Right ventricle myocardium superior (tissue), 1 donor: Measurements from ENCODE around the gene TMEM253. TPM values are rescaled to one million over a fixed set of nuclear protein-coding genes. Genes with fewer than 3 reads are reported as not detected.
A peak's percentile ranks its signal among the peaks of the same experiment; 100 is the strongest.

Experiments
- ATAC-seq: fragments of 200-7000 bp; cut with Tn5 transposase; one replicate; pipeline ENCODE4 v1.9.1; 2020; ENCODE audit warnings: mild to moderate bottlenecking; ENCODE audit not compliant: poor library complexity
- DNase-seq: peaks from one replicate; pipeline ENCODE4 v3.0.0-alpha.2; 2020
- intact Hi-C: fragments of 100-400 bp; cut with DNase I; formaldehyde crosslinking; loops from one replicate; pipeline ENCODE4 v1.11.2; 2022
- long read RNA-seq: library from polyadenylated mRNA; unstranded; transcript quantifications from one replicate; pipeline ENCODE4 v2.0.0, GENCODE V29; 2021
- total RNA-seq: library from RNA; stranded (reverse); fragmentation: NEBNext Ultra II Directional; extraction: Animal tissue kit (Norgen Biotek cat#: 25700); gene quantifications from one replicate; pipeline ENCODE4 v1.2.1, GENCODE V29; 2021
- donor health status: DM: no; HTN: yes; CAD: no; lungs with severe emphysema.

Gene TMEM253
- 0.43 TPM for total RNA-seq
- long read RNA-seq, partial matches to known transcripts: 0 of 1 reads
- long read RNA-seq, other reads (novel, unspliced or antisense): 1 of 1 reads

GRCh38 chr14:21100931-21101330 is at the start of gene TMEM253:
Gene TMEM253 (plus strand): TSS chr14:21101066. CDS start chr14:21101344, 278 bp downstream.
- DNase-seq (no peak), ATAC-seq (no peak)
- intact Hi-C loops: loop anchor here (5.0 kb wide), 1 partner anchor 84 kb away; no protein-coding TSS in a partner anchor

GRCh38 chr14:21053184-21054122 is 47.4 kb upstream of the TMEM253 start:
- intact Hi-C loops: no loop called here
- no peak for DNase-seq
- ATAC-seq: no peak

- no peak for ATAC-seq
- DNase-seq: no peak
- intact Hi-C loops: no loop called here
Measured at GRCh38 chr14:21054123-21054767, 46.6 kb upstream of the TMEM253 start.

GRCh38 chr14:21054768-21055145 is 46.1 kb upstream of the TMEM253 start:
- no peak for DNase-seq
- intact Hi-C loops: no loop called here
- no peak for ATAC-seq

- intact Hi-C loops: no loop called here
- ATAC-seq (peak; percentile 46), DNase-seq (no peak)
Measured at GRCh38 chr14:21055432-21056117, 45.3 kb upstream of the TMEM253 start.

- DNase-seq: no peak
- intact Hi-C loops: no loop called here
- no peak for ATAC-seq
Measured at GRCh38 chr14:21056520-21057163, 44.2 kb upstream of the TMEM253 start.

- ATAC-seq: peak; percentile 30
- no peak for DNase-seq
- intact Hi-C loops: no loop called here
Measured at GRCh38 chr14:21057803-21058675, 42.8 kb upstream of the TMEM253 start, which contains the start of gene RNASE8. Gene RNASE8 (plus strand): TSS chr14:21057822. CDS start chr14:21057893, 71 bp downstream.

GRCh38 chr14:21058903-21059302 is 42.0 kb upstream of the TMEM253 start:
- intact Hi-C loops: no loop called here
- DNase-seq (no peak), ATAC-seq (no peak)

GRCh38 chr14:21059842-21060613 is 40.8 kb upstream of the TMEM253 start:
- DNase-seq: no peak
- intact Hi-C loops: no loop called here
- ATAC-seq: no peak

GRCh38 chr14:21060614-21061346 is 40.1 kb upstream of the TMEM253 start:
- no peak for ATAC-seq
- intact Hi-C loops: no loop called here

GRCh38 chr14:21061347-21061668 is 39.6 kb upstream of the TMEM253 start:
- intact Hi-C loops: no loop called here
- no peak for DNase-seq
- no peak for ATAC-seq

More at GRCh38 chr14:21060614-21061346, 40.1 kb upstream of the TMEM253 start:
- no peak for DNase-seq

GRCh38 chr14:21063479-21063878 is 37.4 kb upstream of the TMEM253 start:
- intact Hi-C loops: no loop called here
- DNase-seq (no peak), ATAC-seq (peak; percentile 57)

- ATAC-seq (no peak), DNase-seq (no peak)
- intact Hi-C loops: no loop called here
Measured at GRCh38 chr14:21066882-21067502, 33.9 kb upstream of the TMEM253 start.

- peak; percentile 55 for ATAC-seq
- intact Hi-C loops: no loop called here
- DNase-seq: peak; percentile 69
Measured at GRCh38 chr14:21068521-21069387, 32.1 kb upstream of the TMEM253 start.

GRCh38 chr14:21069388-21070082 is 31.3 kb upstream of the TMEM253 start:
- ATAC-seq: peak; percentile 15
- intact Hi-C loops: no loop called here
- peak; percentile 72 for DNase-seq
